GM12873 (cell line): ENCODE results near the gene ABR.

Source experiments
- TF ChIP-seq, protein P1 (sequence below): IDR thresholded peaks from 2 replicates; pipeline ENCODE4 v1.5.1; 2012; ENCODE audit warnings: low read depth, mild to moderate bottlenecking, moderate library complexity, low read length, control low read depth; ENCODE audit not compliant: insufficient read depth; ENCODE audit errors: missing control alignments

ABR gene

GRCh38 chr17:1162116-1162855, 17.5 kb downstream of the ABR start:
- TF ChIP-seq, protein P1, sequence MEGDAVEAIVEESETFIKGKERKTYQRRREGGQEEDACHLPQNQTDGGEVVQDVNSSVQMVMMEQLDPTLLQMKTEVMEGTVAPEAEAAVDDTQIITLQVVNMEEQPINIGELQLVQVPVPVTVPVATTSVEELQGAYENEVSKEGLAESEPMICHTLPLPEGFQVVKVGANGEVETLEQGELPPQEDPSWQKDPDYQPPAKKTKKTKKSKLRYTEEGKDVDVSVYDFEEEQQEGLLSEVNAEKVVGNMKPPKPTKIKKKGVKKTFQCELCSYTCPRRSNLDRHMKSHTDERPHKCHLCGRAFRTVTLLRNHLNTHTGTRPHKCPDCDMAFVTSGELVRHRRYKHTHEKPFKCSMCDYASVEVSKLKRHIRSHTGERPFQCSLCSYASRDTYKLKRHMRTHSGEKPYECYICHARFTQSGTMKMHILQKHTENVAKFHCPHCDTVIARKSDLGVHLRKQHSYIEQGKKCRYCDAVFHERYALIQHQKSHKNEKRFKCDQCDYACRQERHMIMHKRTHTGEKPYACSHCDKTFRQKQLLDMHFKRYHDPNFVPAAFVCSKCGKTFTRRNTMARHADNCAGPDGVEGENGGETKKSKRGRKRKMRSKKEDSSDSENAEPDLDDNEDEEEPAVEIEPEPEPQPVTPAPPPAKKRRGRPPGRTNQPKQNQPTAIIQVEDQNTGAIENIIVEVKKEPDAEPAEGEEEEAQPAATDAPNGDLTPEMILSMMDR = no peak

DNA sequence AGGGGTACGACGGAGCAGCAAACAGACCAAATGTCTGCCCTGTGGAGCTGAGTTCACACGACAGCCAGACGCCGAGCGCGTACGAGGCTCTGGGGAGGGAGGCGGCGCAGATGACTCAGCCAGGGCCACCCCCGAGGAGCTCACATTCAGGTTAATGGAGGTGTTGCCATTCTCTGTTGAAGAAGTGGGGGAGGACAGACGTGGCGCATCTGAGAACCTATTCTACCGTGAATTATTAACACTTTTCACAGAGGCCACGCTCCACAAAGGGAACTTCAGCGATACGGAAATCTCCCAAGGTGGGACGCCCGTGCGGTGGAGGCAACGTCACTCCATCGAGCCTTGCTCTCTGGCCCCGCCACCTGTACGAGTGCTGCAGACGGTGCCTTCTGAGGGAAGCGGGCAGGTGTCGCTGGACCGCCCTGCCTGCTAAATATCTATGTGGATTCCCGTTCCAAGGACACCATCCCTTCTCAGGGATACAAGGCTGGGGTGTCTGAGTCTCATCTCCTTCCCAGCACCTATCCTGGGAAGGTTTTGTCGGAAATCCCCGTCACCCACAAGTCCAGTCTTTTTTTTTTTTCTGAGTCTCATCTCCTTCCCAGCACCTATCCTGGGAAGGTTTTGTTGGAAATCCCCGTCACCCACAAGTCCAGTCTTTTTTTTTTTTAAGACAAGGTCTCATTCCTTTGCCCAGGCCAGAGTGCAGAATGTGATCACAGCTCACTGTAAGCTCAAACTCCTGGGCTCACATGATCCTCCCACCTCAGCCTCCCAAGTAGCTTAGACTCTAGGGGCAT, 19.0 kb downstream of the ABR start:
- TF ChIP-seq, protein P1 = no peak

DNA sequence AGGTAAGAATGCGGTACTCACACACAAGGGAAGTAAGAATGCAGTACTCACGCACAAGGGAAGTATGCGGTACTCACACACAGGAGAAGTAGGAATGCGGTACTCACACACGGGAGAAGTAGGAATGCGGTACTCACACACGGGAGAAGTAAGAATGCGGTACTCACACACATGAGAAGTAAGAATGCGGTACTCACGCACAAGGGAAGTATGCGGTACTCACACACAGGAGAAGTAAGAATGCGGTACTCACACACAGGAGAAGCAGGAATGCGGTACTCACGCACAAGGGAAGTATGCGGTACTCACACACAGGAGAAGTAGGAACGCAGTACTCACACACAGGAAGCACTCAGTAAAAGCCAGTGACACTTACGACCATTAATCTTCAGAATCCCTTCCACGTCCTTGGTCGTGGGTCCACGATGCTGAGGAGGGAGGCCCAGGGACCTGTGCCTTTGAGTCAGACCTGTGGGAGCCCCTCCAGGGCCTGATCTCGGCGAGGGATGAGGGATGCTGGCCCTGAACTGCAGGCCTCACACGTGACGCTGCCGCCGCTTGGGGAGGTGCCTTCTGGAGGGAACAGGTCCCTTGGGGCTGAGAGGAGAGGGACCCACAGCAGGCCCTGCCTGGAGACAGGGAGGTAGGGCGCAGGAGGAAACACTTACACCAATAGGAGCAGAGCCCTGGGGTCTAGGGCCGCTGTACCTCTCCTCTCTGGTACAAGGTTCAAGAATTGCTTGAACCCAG, 20.2 kb downstream of the ABR start:
- TF ChIP-seq, protein P1 = no peak

DNA sequence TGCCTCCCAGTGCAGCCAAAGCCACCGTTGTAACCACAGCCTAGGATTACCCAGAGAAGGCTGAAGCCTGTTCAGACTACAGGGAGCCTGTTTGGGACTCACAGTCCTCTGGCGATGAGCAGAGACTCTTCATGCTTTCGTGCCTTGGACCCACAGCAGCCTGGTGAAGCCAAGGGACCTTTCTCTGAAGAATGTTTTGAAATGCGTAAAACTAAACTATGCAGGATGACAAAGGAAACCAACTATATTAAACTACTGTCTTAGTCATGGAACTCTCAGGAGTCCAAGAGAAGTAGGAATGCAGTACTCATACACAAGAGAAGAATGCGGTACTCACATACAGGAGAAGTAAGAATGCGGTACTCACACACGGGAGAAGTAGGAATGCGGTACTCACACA, 20.9 kb downstream of the ABR start:
- TF ChIP-seq, protein P1 = no peak

- TF ChIP-seq, protein P1 = no peak
Measured at GRCh38 chr17:1156864-1157263, 22.9 kb downstream of the ABR start.

- TF ChIP-seq, protein P1 = no peak
Measured at GRCh38 chr17:1154704-1155103, 25.1 kb downstream of the ABR start.
